ENCODE results near the gene POLL.

DNA sequence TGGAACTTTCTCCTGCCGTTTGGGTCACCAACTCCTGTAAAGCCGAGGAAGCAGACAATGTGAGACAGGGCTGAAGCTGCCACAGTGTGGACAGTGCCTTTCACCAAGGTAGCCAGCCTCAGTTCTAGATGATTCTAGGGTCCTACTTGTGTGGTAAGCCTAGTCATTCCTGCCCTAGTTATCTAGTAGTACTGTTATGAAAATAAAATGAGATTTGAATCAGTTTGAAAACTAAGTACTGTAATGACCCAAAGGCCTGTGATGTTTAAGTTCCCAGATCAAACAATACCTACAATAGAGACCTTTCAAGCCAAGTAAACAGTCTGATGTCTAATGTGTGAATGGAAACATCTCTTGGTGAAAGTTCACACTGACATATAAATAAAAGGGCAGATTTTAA, 37.1 kb downstream of the POLL start:
- TF ChIP-seq EZH2 (IDR thresholded peaks at IDR 0.05; ENCODE audit: borderline replicate concordance, low read depth, low read length, severe bottlenecking) (no peak), POLR2A (IDR thresholded peaks at IDR 0.05; ENCODE audit: low read depth, low read length) (no peak), POLR2AphosphoS5 (IDR thresholded peaks at IDR 0.05; ENCODE audit: insufficient read depth, low read depth, low read length) (no peak), FOS (IDR thresholded peaks at IDR 0.05; ENCODE audit: borderline replicate concordance, insufficient read depth, low read length) (no peak), MYC (IDR thresholded peaks at IDR 0.05; ENCODE audit: low read depth, low read length) (no peak)
- TF ChIP-seq, protein P1, sequence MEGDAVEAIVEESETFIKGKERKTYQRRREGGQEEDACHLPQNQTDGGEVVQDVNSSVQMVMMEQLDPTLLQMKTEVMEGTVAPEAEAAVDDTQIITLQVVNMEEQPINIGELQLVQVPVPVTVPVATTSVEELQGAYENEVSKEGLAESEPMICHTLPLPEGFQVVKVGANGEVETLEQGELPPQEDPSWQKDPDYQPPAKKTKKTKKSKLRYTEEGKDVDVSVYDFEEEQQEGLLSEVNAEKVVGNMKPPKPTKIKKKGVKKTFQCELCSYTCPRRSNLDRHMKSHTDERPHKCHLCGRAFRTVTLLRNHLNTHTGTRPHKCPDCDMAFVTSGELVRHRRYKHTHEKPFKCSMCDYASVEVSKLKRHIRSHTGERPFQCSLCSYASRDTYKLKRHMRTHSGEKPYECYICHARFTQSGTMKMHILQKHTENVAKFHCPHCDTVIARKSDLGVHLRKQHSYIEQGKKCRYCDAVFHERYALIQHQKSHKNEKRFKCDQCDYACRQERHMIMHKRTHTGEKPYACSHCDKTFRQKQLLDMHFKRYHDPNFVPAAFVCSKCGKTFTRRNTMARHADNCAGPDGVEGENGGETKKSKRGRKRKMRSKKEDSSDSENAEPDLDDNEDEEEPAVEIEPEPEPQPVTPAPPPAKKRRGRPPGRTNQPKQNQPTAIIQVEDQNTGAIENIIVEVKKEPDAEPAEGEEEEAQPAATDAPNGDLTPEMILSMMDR (IDR thresholded peaks at IDR 0.05; ENCODE audit: extremely low read depth in 1 of 2, insufficient read depth in 1 of 2, low read depth in 1 of 2, low read length in 2 of 2), result no peak
- TF ChIP-seq, protein P2, sequence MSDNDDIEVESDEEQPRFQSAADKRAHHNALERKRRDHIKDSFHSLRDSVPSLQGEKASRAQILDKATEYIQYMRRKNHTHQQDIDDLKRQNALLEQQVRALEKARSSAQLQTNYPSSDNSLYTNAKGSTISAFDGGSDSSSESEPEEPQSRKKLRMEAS (IDR thresholded peaks at IDR 0.05; ENCODE audit: insufficient read depth, insufficient read length), result no peak

Data from endothelial cell of umbilical vein (primary cell).